ENCODE results near the gene PLA2G12B. TPM values are rescaled to one million over a fixed set of nuclear protein-coding genes. Genes with fewer than 3 reads are reported as not detected.

Gene PLA2G12B
- total and polyA plus RNA-seq, 2 experiments from 2014 or later: not detected

- no peak for TF ChIP-seq EZH2 (IDR thresholded peaks at IDR 0.05; ENCODE audit: low read depth, unreplicated experiment)
- no peak for TF ChIP-seq NANOG (IDR thresholded peaks at IDR 0.05; ENCODE audit: borderline replicate concordance)
- TF ChIP-seq EZH2phosphoT487 (IDR thresholded peaks at IDR 0.05; ENCODE audit: unreplicated experiment): no peak
- TF ChIP-seq CREB1 (CRISPR knock-in tag; IDR thresholded peaks at IDR 0.05; ENCODE audit: low read depth): no peak
Observed at GRCh38 chr10:72948762-72949161, 5.8 kb downstream of the PLA2G12B start (continued).

- TF ChIP-seq POLR2AphosphoS5 (IDR thresholded peaks at IDR 0.05; ENCODE audit: low read depth) (no peak), NANOG (IDR thresholded peaks at IDR 0.05; ENCODE audit: borderline replicate concordance) (no peak), EZH2 (IDR thresholded peaks at IDR 0.05; ENCODE audit: low read depth, unreplicated experiment) (no peak), ZNF462 (CRISPR knock-in tag; IDR thresholded peaks at IDR 0.05) (no peak), ETS1 (IDR thresholded peaks at IDR 0.05) (no peak), CREB1 (CRISPR knock-in tag; IDR thresholded peaks at IDR 0.05; ENCODE audit: low read depth) (no peak), CTCF (conservative IDR thresholded peaks at IDR 0.05; ENCODE audit: low read depth in 2 of 2) (no peak), REST (IDR thresholded peaks at IDR 0.05; ENCODE audit: unreplicated experiment) (no peak), EZH2phosphoT487 (IDR thresholded peaks at IDR 0.05; ENCODE audit: unreplicated experiment) (no peak), STAT1 (IDR thresholded peaks at IDR 0.05; ENCODE audit: unreplicated experiment) (no peak), JUNB (IDR thresholded peaks at IDR 0.05; ENCODE audit: unreplicated experiment) (no peak), ZNF331 (CRISPR knock-in tag; IDR thresholded peaks at IDR 0.05; ENCODE audit: low read depth) (no peak)
- H3K9me2 ChIP-seq (ENCODE audit: insufficient read depth): no peaks in the 10 kb centered on the region
- H3K27ac Mint-ChIP-seq: no peak overlapping the region
- no peaks in the 10 kb centered on the region for H4K20me1 ChIP-seq (replicated peaks; ENCODE audit: insufficient read depth)
- no peak overlapping the region for H2AFZ ChIP-seq
- no peaks in the 10 kb centered on the region for H3K27me3 Mint-ChIP-seq (ENCODE audit: insufficient read depth, low read depth, poor library complexity)
- no peak for DNase-seq (ENCODE audit: low spot score)
- H3K27me3 ChIP-seq (ENCODE audit: insufficient read depth): no peaks in the 10 kb centered on the region
- no peaks in the 10 kb centered on the region for H3K36me3 ChIP-seq (ENCODE audit: insufficient read depth)
- H3K79me2 ChIP-seq (replicated peaks; ENCODE audit: insufficient read depth): no peaks in the 10 kb centered on the region
- H3K4me3 Mint-ChIP-seq: no peak overlapping the region
- H3K36me3 Mint-ChIP-seq (ENCODE audit: low read depth): no peaks in the 10 kb centered on the region
- H3K4me1 Mint-ChIP-seq: peaks cover 13% of the 10 kb centered on the region
- no peak overlapping the region for H3K4me3 ChIP-seq
- H3F3A ChIP-seq (replicated peaks; ENCODE audit: low read depth): no peaks in the 10 kb centered on the region
- ATAC-seq: no peak
- H3K4me2 ChIP-seq: no peak overlapping the region
- no peaks in the 10 kb centered on the region for H3K4me1 ChIP-seq (ENCODE audit: insufficient read depth)
- H3K9me3 Mint-ChIP-seq: no peaks in the 10 kb centered on the region
- no peak overlapping the region for H3K27ac ChIP-seq (ENCODE audit: low read depth)
Observed at GRCh38 chr10:72946963-72947362, 7.6 kb downstream of the PLA2G12B start.
